SK-N-SH (cell line): ENCODE data around the gene MPP3. TPM values are rescaled to one million over a fixed set of nuclear protein-coding genes. Genes with fewer than 3 reads are reported as not detected.

Source experiments
- CTCF ChIA-PET: fragments of 300-600, 350-600 bp; formaldehyde crosslinking; extraction: SDS; loops from one replicate; lab custom pipeline; 2021; lab: Yijun Ruan, JAX
- POLR2A ChIA-PET: fragments of 350-600 bp; sonication (Branson Sonifier 250); formaldehyde crosslinking; extraction: SDS; loops from one replicate; lab custom pipeline; 2020; ENCODE audit warnings: antibody characterized with exemption, inconsistent platforms; lab: Yijun Ruan, JAX
- DNase-seq: peaks from one replicate; pipeline ENCODE4 v3.0.0; 2012
- H2AFZ ChIP-seq: fragments of 200-600 bp; sonication (generic); 2 replicates; pipeline ENCODE4 v1.8.1; 2016; ENCODE audit warnings: antibody characterized with exemption, mild to moderate bottlenecking, low read depth
- H3F3A ChIP-seq: fragments of 200-600 bp; sonication (generic); replicated peaks from 2 replicates; pipeline ENCODE3; 2016; ENCODE audit warnings: antibody characterized with exemption, mild to moderate bottlenecking; ENCODE audit not compliant: insufficient read depth
- H3K27ac ChIP-seq, 2 experiments: fragments of 200-500 bp in 1 of 2; fragments of 200-600 bp in 1 of 2; sonication (Bioruptor generic) in 1 of 2; sonication (generic), shearing (Covaris generic) in 1 of 2; 2 replicates each; pipeline versions ENCODE4 v1.5.1 to v1.6.1; 2014 to 2016; ENCODE audit warnings: low read depth in 2 of 2, inconsistent platforms in 1 of 2, low read length in 1 of 2, mild to moderate bottlenecking in 1 of 2, mixed read lengths in 1 of 2
- H3K27me3 ChIP-seq: fragments of 200-600 bp; sonication (generic), shearing (Covaris generic); 2 replicates; pipeline ENCODE4 v1.6.1; 2016; ENCODE audit warnings: mixed run types; ENCODE audit not compliant: insufficient read depth
- H3K36me3 ChIP-seq, 2 experiments: fragments of 200-500 bp in 1 of 2; fragments of 200-600 bp in 1 of 2; sonication (Bioruptor generic) in 1 of 2; sonication (generic) in 1 of 2; replicated peaks in 1 of 2; 2 replicates each; pipeline versions ENCODE3 to v1.5.1; 2014 to 2016; ENCODE audit warnings: low read length in 1 of 2, mild to moderate bottlenecking in 1 of 2; ENCODE audit not compliant: insufficient read depth in 2 of 2, control insufficient read depth in 1 of 2
- H3K4me1 ChIP-seq, 2 experiments: fragments of 200-500 bp in 1 of 2; fragments of 200-600 bp in 1 of 2; sonication (Bioruptor generic) in 1 of 2; sonication (generic), shearing (Covaris generic) in 1 of 2; 2 replicates each; pipeline versions ENCODE4 v1.5.1 to v1.6.1; 2014 to 2016; ENCODE audit warnings: low read depth in 1 of 2, low read length in 1 of 2, mixed run types in 1 of 2; ENCODE audit not compliant: insufficient read depth in 2 of 2, control insufficient read depth in 1 of 2
- H3K4me2 ChIP-seq: fragments of 200-600 bp; sonication (generic), shearing (Covaris generic); 2 replicates; pipeline ENCODE4 v1.6.1; 2017; ENCODE audit warnings: mixed run types
- H3K4me3 ChIP-seq, 2 experiments: fragments of 200-500 bp in 1 of 2; fragments of 200-600 bp in 1 of 2; sonication (Bioruptor generic) in 1 of 2; sonication (generic), shearing (Covaris generic) in 1 of 2; 2 replicates each; pipeline versions ENCODE4 v1.5.1 to v1.8.1; 2014 to 2016; ENCODE audit warnings: low read depth in 2 of 2, inconsistent platforms in 1 of 2, low read length in 1 of 2, mild to moderate bottlenecking in 1 of 2, mixed read lengths in 1 of 2, moderate library complexity in 1 of 2
- H3K79me2 ChIP-seq: fragments of 200-600 bp; sonication (generic); 2 replicates; pipeline ENCODE4 v1.8.1; 2017; ENCODE audit warnings: mild to moderate bottlenecking; ENCODE audit not compliant: insufficient read depth
- H3K9ac ChIP-seq: fragments of 200-600 bp; sonication (generic); 2 replicates; pipeline ENCODE4 v1.6.1; 2017; ENCODE audit warnings: mixed run types
- H3K9me2 ChIP-seq: fragments of 200-600 bp; sonication (generic); 2 replicates; pipeline ENCODE4 v1.6.1; 2017; ENCODE audit warnings: mixed run types
- H3K9me3 ChIP-seq: fragments of 200-600 bp; sonication (generic); 2 replicates; pipeline ENCODE4 v1.6.1; 2017; ENCODE audit warnings: mixed run types, mild to moderate bottlenecking, moderate library complexity
- H4K20me1 ChIP-seq: fragments of 200-600 bp; sonication (generic); 2 replicates; pipeline ENCODE4 v1.6.1; 2017; ENCODE audit warnings: mild to moderate bottlenecking, mixed run types; ENCODE audit not compliant: insufficient read depth
- FOSL2 ChIP-seq: IDR thresholded peaks from 2 replicates; pipeline ENCODE4 v1.4.0; 2012; ENCODE audit warnings: low read depth, mild to moderate bottlenecking, moderate library complexity, borderline replicate concordance
- FOXM1 ChIP-seq: IDR thresholded peaks from 2 replicates; pipeline ENCODE4 v1.4.0; 2012; ENCODE audit warnings: low read depth, mild to moderate bottlenecking
- JUND ChIP-seq: IDR thresholded peaks from 2 replicates; pipeline ENCODE4 v1.4.0; 2012
- MAX ChIP-seq: IDR thresholded peaks from 2 replicates; pipeline ENCODE4 v1.4.0; 2012; ENCODE audit warnings: low read depth
- MEF2A ChIP-seq: IDR thresholded peaks from 2 replicates; pipeline ENCODE4 v1.4.0; 2012; ENCODE audit warnings: low read depth, borderline replicate concordance
- NFIC ChIP-seq: IDR thresholded peaks from 2 replicates; pipeline ENCODE4 v1.4.0; 2012; ENCODE audit warnings: borderline replicate concordance
- NRF1 ChIP-seq: IDR thresholded peaks from 2 replicates; pipeline ENCODE4 v1.6.1; 2012; ENCODE audit warnings: low read depth, mild to moderate bottlenecking, low read length
- RAD21 ChIP-seq: IDR thresholded peaks from 2 replicates; pipeline ENCODE4 v1.6.1; 2012; ENCODE audit warnings: mild to moderate bottlenecking, low read length
- REST ChIP-seq: IDR thresholded peaks from 2 replicates; pipeline ENCODE4 v1.6.1; 2012; ENCODE audit warnings: mild to moderate bottlenecking, low read depth, low read length, moderate library complexity
- RFX5 ChIP-seq: IDR thresholded peaks from 2 replicates; pipeline ENCODE4 v1.6.1; 2012; ENCODE audit warnings: mild to moderate bottlenecking, improper control_type of control experiment, low read length
- SIN3A ChIP-seq: IDR thresholded peaks from 2 replicates; pipeline ENCODE4 v1.6.1; 2012; ENCODE audit warnings: low read depth, mild to moderate bottlenecking, low read length, moderate library complexity, borderline replicate concordance
- TCF12 ChIP-seq: IDR thresholded peaks from 2 replicates; pipeline ENCODE4 v1.4.0; 2012
- WGBS: methylation state at CpG from one replicate; pipeline ENCODE4 v1.1.6; 2017; ENCODE audit warnings: low lambda C conversion rate; 5-methylcytosine and 5-hydroxymethylcytosine counted together
- polyA plus RNA-seq, 3 experiments: library from polyadenylated mRNA; depleted of rRNA; stranded (reverse); fragments of >200 nt; gene quantifications; 2 replicates each; pipeline ENCODE4 v1.2.3, GENCODE V29; 2012

Gene MPP3
- polyA plus RNA-seq, 1 of the 3 experiments (the other 2 are of a cell fraction), result 14.1 TPM

- POLR2A ChIA-PET, result interaction anchor here (0.6 kb wide), 1 partner anchor 64 kb away, joined by 3 read pairs; no protein-coding TSS in a partner anchor
Observed at GRCh38 chr17:43756201-43756600, 76.7 kb downstream of the MPP3 start.

GRCh38 chr17:43755389-43755875, 77.5 kb downstream of the MPP3 start:
- 93% methylated on average over 48 of the region's 60 CpGs for WGBS
- no peaks in the 10 kb centered on the region for H3K9me2 ChIP-seq
- H3F3A ChIP-seq, result no peaks in the 10 kb centered on the region
- H4K20me1 ChIP-seq, result no peaks in the 10 kb centered on the region
- ChIA-PET CTCF (interaction anchor here (1.1 to 7.9 kb wide), 3 partner anchors 11 to 178 kb away, joined by 3 to 97 read pairs (median 22); partner anchors contain the start of gene CD300LG), POLR2A (no interaction called here)
- no peaks in the 10 kb centered on the region for H3K9me3 ChIP-seq
- DNase-seq, result no peak
- no peak overlapping the region for H3K4me2 ChIP-seq
- no peak overlapping the region for H3K27ac ChIP-seq
- H3K9ac ChIP-seq, result no peak overlapping the region
- H3K4me1 ChIP-seq, result peaks cover 0 to 6% of the 10 kb centered on the region in 2 experiments; a peak in 1 of 4 replicates
- H3K4me3 ChIP-seq, result no peak overlapping the region
- no peak overlapping the region for H2AFZ ChIP-seq
- TF ChIP-seq RAD21 (no peak), REST (no peak), FOSL2 (no peak), MAX (no peak), MEF2A (no peak), TCF12 (no peak), RFX5 (no peak), NRF1 (no peak), FOXM1 (no peak)
- no peaks in the 10 kb centered on the region for H3K36me3 ChIP-seq
- no peaks in the 10 kb centered on the region for H3K27me3 ChIP-seq
- no peaks in the 10 kb centered on the region for H3K79me2 ChIP-seq

More at GRCh38 chr17:43756201-43756600, 76.7 kb downstream of the MPP3 start:
- WGBS, result 91% methylated on average over 3 of the region's 6 CpGs
- no peak overlapping the region for H2AFZ ChIP-seq
- no peak overlapping the region for H3K4me2 ChIP-seq
- H3K9me2 ChIP-seq, result no peaks in the 10 kb centered on the region
- no peak for TF ChIP-seq NRF1
- no peak for TF ChIP-seq FOXM1
- TF ChIP-seq JUND, result no peak
- TF ChIP-seq SIN3A, result no peak
- no peak for TF ChIP-seq NFIC
- no peaks in the 10 kb centered on the region for H3K79me2 ChIP-seq
- peaks cover 0 to 6% of the 10 kb centered on the region in 2 experiments; a peak in 1 of 4 replicates for H3K4me1 ChIP-seq
- H3K4me3 ChIP-seq, result no peak overlapping the region
- no peaks in the 10 kb centered on the region for H3K27me3 ChIP-seq
- H3K9ac ChIP-seq, result no peak overlapping the region
- H4K20me1 ChIP-seq, result no peaks in the 10 kb centered on the region
- no peaks in the 10 kb centered on the region for H3F3A ChIP-seq
- H3K27ac ChIP-seq, result no peak overlapping the region
- H3K36me3 ChIP-seq, result no peaks in the 10 kb centered on the region
- H3K9me3 ChIP-seq, result no peaks in the 10 kb centered on the region
- CTCF ChIA-PET, result interaction anchor here (0.6 to 7.9 kb wide), 4 partner anchors 11 to 179 kb away, joined by 3 to 97 read pairs (median 12); no protein-coding TSS in a partner anchor
- DNase-seq, result no peak
